Activated T-cell treated with anti-CD3 and anti-CD28 coated beads, Interleukin-2, amount 50 U/mL, for 4 hours (primary cell): Measurements from ENCODE around the gene UBAP2L. TPM values are rescaled to one million over a fixed set of nuclear protein-coding genes. Genes with fewer than 3 reads are reported as not detected.

ENCODE experiments used
- ATAC-seq, 2 donors: fragments of 200-7000 bp; cut with Tn5 transposase; one replicate each; pipeline ENCODE4 v1.10.0; 2021
- DNase-seq: peaks from one replicate; pipeline ENCODE4 v3.0.0-alpha.2; 2020
- H3K27me3 Mint-ChIP-seq: one replicate; pipeline ENCODE4 v1.8.0; 2021; ENCODE audit warnings: low read depth, mixed read lengths
- H3K36me3 Mint-ChIP-seq: one replicate; pipeline ENCODE4 v1.8.0; 2022; ENCODE audit warnings: mixed read lengths; ENCODE audit not compliant: insufficient read depth
- H3K4me1 Mint-ChIP-seq: one replicate; pipeline ENCODE4 v1.8.0; 2021; ENCODE audit warnings: low read depth, mixed read lengths
- H3K4me3 Mint-ChIP-seq: one replicate; pipeline ENCODE4 v1.8.0; 2021; ENCODE audit warnings: mild to moderate bottlenecking, moderate library complexity, mixed read lengths
- H3K9me3 Mint-ChIP-seq: one replicate; pipeline ENCODE4 v1.8.0; 2021; ENCODE audit warnings: mixed read lengths
- total RNA-seq, 3 donors: library from RNA; stranded (reverse); gene quantifications; one replicate each; pipeline ENCODE4 v1.2.1, GENCODE V29; 2021

UBAP2L gene
- total RNA-seq = 100 to 1,000 TPM; 299 to 328 (median 318) TPM

GRCh38 chr1:154220071-154220969, at the start of gene UBAP2L:
Gene UBAP2L, plus strand, starts transcription at chr1:154220955. Its CDS starts 4,169 bp downstream, at chr1:154225124.
- DNase-seq (peak; percentile 98), ATAC-seq (peak; percentile 89 to 90)
- Mint-ChIP-seq H3K27me3 (no peaks in the 10 kb centered on the region), H3K4me3 (peak within 1 kb of the TSS; percentile 97), H3K4me1 (peaks cover 60% of the 10 kb centered on the region), H3K9me3 (peaks cover 3% of the 10 kb centered on the region), H3K36me3 (peaks cover 39% of the 10 kb centered on the region)

- H3K27me3 Mint-ChIP-seq = no peaks in the 10 kb centered on the region
- H3K4me3 Mint-ChIP-seq = peak overlapping the region; percentile 63
- peaks cover 52% of the 10 kb centered on the region for H3K4me1 Mint-ChIP-seq
- peaks cover 57% of the 10 kb centered on the region for H3K36me3 Mint-ChIP-seq
- DNase-seq = no peak
- H3K9me3 Mint-ChIP-seq = no peaks in the 10 kb centered on the region
- ATAC-seq = peak; percentile 22 to 32
These were observed 49.6 kb upstream of the UBAP2L start for GRCh38 chr1:154171223-154171583.

- Mint-ChIP-seq H3K4me1 (peaks cover 57% of the 10 kb centered on the region), H3K27me3 (no peaks in the 10 kb centered on the region), H3K36me3 (peaks cover 59% of the 10 kb centered on the region), H3K4me3 (peak overlapping the region; percentile 14), H3K9me3 (no peaks in the 10 kb centered on the region)
- ATAC-seq (no peak), DNase-seq (no peak)
These were observed 48.9 kb upstream of the UBAP2L start for GRCh38 chr1:154171880-154172279.

- peaks cover 71% of the 10 kb centered on the region for H3K4me1 Mint-ChIP-seq
- no peak overlapping the region for H3K4me3 Mint-ChIP-seq
These were observed 46.1 kb upstream of the UBAP2L start for GRCh38 chr1:154174654-154175053.

GRCh38 chr1:154176337-154176736, 44.4 kb upstream of the UBAP2L start:
- Mint-ChIP-seq H3K4me1 (peaks cover 70% of the 10 kb centered on the region), H3K27me3 (no peaks in the 10 kb centered on the region), H3K36me3 (peaks cover 41% of the 10 kb centered on the region), H3K9me3 (no peaks in the 10 kb centered on the region), H3K4me3 (no peak overlapping the region)
- ATAC-seq (peak in 1 of 2 donors; percentile 49), DNase-seq (no peak)

More at GRCh38 chr1:154174654-154175053, 46.1 kb upstream of the UBAP2L start:
- no peaks in the 10 kb centered on the region for H3K9me3 Mint-ChIP-seq
- DNase-seq = no peak
- ATAC-seq = no peak
- H3K27me3 Mint-ChIP-seq = no peaks in the 10 kb centered on the region
- H3K36me3 Mint-ChIP-seq = peaks cover 50% of the 10 kb centered on the region

GRCh38 chr1:154178013-154178412, 42.7 kb upstream of the UBAP2L start:
- H3K4me1 Mint-ChIP-seq = peaks cover 66% of the 10 kb centered on the region
- peaks cover 33% of the 10 kb centered on the region for H3K36me3 Mint-ChIP-seq
- no peak for ATAC-seq
- no peaks in the 10 kb centered on the region for H3K27me3 Mint-ChIP-seq
- peak overlapping the region; percentile 100 for H3K4me3 Mint-ChIP-seq
- H3K9me3 Mint-ChIP-seq = no peaks in the 10 kb centered on the region
- peak; percentile 14 for DNase-seq

GRCh38 chr1:154178911-154179811, 41.6 kb upstream of the UBAP2L start:
- peak overlapping the region; percentile 100 for H3K4me3 Mint-ChIP-seq
- no peaks in the 10 kb centered on the region for H3K27me3 Mint-ChIP-seq
- DNase-seq (no peak), ATAC-seq (no peak)
- peaks cover 31% of the 10 kb centered on the region for H3K36me3 Mint-ChIP-seq
- peaks cover 72% of the 10 kb centered on the region for H3K4me1 Mint-ChIP-seq
- no peaks in the 10 kb centered on the region for H3K9me3 Mint-ChIP-seq

- DNase-seq = no peak
- Mint-ChIP-seq H3K4me3 (peak overlapping the region; percentile 100), H3K4me1 (peaks cover 72% of the 10 kb centered on the region), H3K9me3 (no peaks in the 10 kb centered on the region), H3K36me3 (peaks cover 31% of the 10 kb centered on the region), H3K27me3 (no peaks in the 10 kb centered on the region)
- ATAC-seq = no peak
These were observed 40.6 kb upstream of the UBAP2L start for GRCh38 chr1:154179946-154180687.

- peaks cover 58% of the 10 kb centered on the region for H3K4me1 Mint-ChIP-seq
- ATAC-seq (no peak), DNase-seq (no peak)
- peaks cover 25% of the 10 kb centered on the region for H3K36me3 Mint-ChIP-seq
- no peaks in the 10 kb centered on the region for H3K9me3 Mint-ChIP-seq
- peak overlapping the region; percentile 100 for H3K4me3 Mint-ChIP-seq
- H3K27me3 Mint-ChIP-seq = no peaks in the 10 kb centered on the region
These were observed 38.8 kb upstream of the UBAP2L start for GRCh38 chr1:154181944-154182343.

- peaks cover 52% of the 10 kb centered on the region for H3K4me1 Mint-ChIP-seq
- peak; percentile 67 to 69 for ATAC-seq
- no peaks in the 10 kb centered on the region for H3K9me3 Mint-ChIP-seq
- DNase-seq = peak; percentile 52
- peak overlapping the region; percentile 100 for H3K4me3 Mint-ChIP-seq
- peaks cover 21% of the 10 kb centered on the region for H3K36me3 Mint-ChIP-seq
- H3K27me3 Mint-ChIP-seq = peaks cover under 1% of the 10 kb centered on the region
These were observed 38.3 kb upstream of the UBAP2L start for GRCh38 chr1:154182344-154183045.

GRCh38 chr1:154183046-154183915, 37.5 kb upstream of the UBAP2L start:
- peaks cover 44% of the 10 kb centered on the region for H3K4me1 Mint-ChIP-seq

GRCh38 chr1:154186177-154186576, 34.6 kb upstream of the UBAP2L start:
- ATAC-seq = no peak
- peak; percentile 55 for DNase-seq
- Mint-ChIP-seq H3K27me3 (peaks cover 7% of the 10 kb centered on the region), H3K4me1 (peaks cover 16% of the 10 kb centered on the region), H3K9me3 (no peaks in the 10 kb centered on the region), H3K4me3 (no peak overlapping the region), H3K36me3 (peaks cover 10% of the 10 kb centered on the region)

More at GRCh38 chr1:154183046-154183915, 37.5 kb upstream of the UBAP2L start:
- H3K36me3 Mint-ChIP-seq = peaks cover 21% of the 10 kb centered on the region
- H3K4me3 Mint-ChIP-seq = peak overlapping the region; percentile 100
- no peaks in the 10 kb centered on the region for H3K9me3 Mint-ChIP-seq
- ATAC-seq = peak; percentile 81 to 85
- peaks cover 5% of the 10 kb centered on the region for H3K27me3 Mint-ChIP-seq
- peak; percentile 90 for DNase-seq
